Stimulated activated CD4-positive, alpha-beta T cell treated with anti-CD3 and anti-CD28 coated beads, Interleukin-12 subunit alpha, Interleukin-12 subunit beta, amount 100 ng/mL, for 4 hours (primary cell): ENCODE data around the gene PSMA7.
"Not testable (repeated sequence)": the region's sequence is repeated elsewhere in the genome, so short reads cannot be mapped to it uniquely, and the experiment has no call there.

Source experiments
- DNase-seq: peaks from one replicate; pipeline ENCODE4 v3.0.0-alpha.2; 2020

The PSMA7 gene

GRCh38 chr20:62151835-62152364, 8.7 kb upstream of the PSMA7 start:
- no peak for DNase-seq

- no peak for DNase-seq
Observed at GRCh38 chr20:62151225-62151624, 8.0 kb upstream of the PSMA7 start.

GRCh38 chr20:62150310-62150575, 7.0 kb upstream of the PSMA7 start:
- DNase-seq = no peak

GRCh38 chr20:62149532-62150309, 6.5 kb upstream of the PSMA7 start:
- no peak for DNase-seq

GRCh38 chr20:62148908-62149314, 5.7 kb upstream of the PSMA7 start:
- no peak for DNase-seq

GRCh38 chr20:62148383-62148782, 5.2 kb upstream of the PSMA7 start:
- DNase-seq = not testable (repeated sequence)

DNA sequence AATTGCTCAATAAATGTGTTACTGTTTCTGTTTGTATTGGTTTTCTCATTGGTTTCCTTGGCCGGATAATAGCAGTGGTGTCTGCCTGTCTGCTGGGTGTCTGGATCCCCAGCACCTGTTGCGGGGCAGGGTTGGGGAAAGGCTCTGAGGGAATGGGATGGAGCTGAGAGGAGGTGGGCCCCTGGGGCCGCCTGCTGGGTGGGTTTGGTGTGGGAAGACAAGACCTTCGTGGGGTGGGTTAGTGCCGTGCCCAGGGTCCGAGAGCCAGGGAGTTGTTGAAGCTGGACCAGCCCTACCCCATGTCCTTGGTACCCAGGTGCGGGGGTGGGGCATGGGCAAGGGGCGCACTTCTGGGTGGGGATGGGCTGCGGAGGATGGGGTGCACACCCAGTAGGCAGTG, 4.3 kb upstream of the PSMA7 start:
- no peak for DNase-seq

DNA sequence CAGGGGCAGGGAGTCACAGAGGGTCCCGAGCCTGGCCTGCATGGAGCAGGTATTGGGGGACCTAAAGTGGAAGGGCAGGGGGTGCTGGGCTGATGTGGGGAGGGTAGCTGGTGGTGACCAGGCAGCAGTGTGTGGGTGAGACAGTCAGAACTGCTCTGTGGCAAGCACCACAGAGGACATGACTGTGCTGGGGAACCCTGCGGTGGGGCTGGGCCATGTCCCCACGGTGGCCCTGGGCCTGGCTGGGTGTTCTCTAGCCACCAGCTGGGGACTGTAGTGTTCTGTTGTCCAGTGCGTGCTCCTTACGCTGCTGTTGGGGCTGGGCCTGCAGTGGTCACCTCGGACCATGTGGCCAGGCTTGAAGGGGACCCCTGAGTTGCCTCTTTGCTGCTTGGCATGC, 3.9 kb upstream of the PSMA7 start:
- no peak for DNase-seq

- no peak for DNase-seq
Observed at GRCh38 chr20:62146019-62146755, 3.0 kb upstream of the PSMA7 start.

- DNase-seq = no peak
Observed at GRCh38 chr20:62145688-62146018, 2.5 kb upstream of the PSMA7 start.

DNA sequence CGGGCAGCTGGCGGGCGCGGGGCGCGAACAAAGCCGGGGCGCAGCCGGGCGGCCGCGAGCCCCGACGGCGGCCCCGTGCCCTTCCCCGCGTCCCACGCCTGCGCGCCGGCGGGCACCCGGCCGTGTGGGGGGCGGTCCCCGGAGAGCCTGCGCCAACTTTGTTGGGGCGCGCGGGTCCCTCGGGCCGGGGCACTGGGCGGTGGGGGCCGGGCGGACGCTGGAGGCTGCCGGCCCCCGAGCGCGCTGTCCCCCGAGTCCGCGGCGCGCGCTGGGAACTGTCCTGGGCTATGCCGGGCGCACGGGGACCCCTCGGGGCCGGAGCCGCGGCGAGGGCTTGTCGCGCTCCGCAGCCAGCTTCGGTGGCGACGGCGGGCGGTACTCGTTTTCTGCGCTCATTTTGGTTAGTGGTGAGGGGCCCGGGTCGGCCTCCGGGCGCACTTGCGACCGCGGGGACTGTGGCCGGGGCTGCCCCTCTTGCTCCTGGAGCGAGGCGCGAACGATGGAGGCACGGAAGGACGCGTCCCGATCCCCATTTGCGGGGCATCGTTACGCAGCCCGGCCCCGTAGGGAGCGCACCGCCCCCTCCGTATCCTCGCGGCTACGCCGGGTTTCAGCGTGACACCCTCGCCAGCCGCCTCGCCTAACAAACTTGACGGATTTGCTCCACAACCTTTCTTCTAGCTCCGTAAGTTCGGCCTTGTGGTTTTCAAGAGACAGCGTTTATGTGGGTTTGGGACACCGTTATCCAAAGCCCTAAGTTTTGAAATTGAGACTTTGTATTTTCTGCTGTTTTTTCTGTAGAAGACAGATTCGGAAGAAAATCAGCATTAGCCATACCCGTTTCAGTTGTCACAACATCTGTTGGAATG, 997 bp upstream of the PSMA7 start:
- peak; percentile 65 for DNase-seq

DNA sequence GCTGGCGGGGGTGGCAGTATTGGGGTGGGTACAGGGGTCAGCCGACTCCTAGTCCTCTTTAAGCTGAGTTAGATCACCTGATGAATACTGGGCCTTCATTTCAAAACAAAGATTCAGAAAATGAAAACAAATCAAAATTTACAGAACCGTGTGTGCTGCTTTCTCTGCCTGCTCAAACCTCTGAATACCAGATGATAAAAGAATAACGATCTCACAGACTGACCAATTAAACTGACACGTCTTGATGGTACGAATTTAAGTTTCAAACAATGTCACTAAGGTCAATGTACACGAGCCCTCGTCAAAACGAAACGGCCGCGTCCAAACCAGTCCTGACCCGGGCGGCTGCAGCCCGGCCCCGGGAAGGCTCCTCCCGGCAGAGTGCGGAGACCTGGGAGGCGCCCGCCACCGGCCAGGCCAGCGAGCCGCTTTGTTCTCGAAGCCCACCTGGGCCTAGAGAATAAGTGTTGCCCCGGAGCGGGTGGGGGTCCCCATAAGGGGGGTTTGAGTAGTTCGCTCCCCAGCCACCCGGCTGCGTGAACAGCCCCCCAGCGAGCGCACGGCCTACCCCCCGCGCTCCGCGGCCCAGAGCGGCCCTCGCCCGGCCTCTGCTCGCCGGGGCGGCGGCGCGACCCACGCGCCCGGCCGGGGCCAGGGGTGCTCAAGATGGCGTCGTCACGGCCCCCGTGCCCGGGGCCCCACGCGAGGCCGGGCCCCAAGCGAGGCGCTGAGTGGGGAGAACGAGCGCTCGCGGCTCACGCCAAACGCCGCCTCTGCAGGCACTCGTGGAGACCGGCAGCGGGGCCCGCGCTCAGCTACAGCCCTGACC, 728 bp downstream of the PSMA7 start:
- DNase-seq = peak; percentile 23

GRCh38 chr20:62141397-62142251, 1.6 kb downstream of the PSMA7 start:
- DNase-seq = no peak

DNA sequence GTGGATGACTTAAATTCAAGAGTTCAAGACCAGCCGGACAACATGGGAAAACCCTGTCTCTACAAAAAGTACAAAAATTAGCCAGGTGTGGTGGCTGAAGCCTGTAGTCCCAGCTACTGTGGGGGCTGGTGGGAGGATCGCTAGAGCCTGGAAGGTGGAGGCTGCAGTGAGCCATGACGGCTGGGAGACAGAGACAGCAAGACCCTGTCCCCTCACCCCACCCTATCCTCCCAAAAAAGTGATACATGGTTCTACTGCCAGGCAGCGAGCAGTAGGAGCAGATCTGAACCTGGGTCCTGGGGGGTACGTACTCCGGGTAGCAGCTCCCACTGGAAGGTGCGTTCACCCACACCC, 2.2 kb downstream of the PSMA7 start:
- no peak for DNase-seq

GRCh38 chr20:62139636-62140035, 3.6 kb downstream of the PSMA7 start:
- no peak for DNase-seq

DNA sequence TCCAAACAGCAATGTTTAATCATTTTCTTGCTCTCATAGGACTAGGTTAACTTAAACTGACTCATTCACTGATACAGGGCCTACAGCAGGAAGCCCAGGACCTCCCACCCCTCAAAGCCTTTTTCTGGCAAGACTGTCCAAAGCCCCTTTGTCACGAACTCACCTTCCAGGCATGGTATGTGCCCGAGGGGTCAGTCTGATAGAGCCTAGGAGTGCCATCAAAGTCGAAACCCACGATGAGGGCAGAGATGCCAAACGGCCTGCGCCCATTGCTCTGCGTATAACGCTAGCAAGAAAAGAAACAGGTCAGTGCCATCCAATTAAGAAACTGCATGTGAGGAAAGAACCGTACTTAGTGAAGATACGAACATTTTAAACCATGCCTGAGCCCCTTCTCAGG, 4.3 kb downstream of the PSMA7 start:
- no peak for DNase-seq

- DNase-seq = no peak
Observed at GRCh38 chr20:62138204-62138543, 5.0 kb downstream of the PSMA7 start.

DNA sequence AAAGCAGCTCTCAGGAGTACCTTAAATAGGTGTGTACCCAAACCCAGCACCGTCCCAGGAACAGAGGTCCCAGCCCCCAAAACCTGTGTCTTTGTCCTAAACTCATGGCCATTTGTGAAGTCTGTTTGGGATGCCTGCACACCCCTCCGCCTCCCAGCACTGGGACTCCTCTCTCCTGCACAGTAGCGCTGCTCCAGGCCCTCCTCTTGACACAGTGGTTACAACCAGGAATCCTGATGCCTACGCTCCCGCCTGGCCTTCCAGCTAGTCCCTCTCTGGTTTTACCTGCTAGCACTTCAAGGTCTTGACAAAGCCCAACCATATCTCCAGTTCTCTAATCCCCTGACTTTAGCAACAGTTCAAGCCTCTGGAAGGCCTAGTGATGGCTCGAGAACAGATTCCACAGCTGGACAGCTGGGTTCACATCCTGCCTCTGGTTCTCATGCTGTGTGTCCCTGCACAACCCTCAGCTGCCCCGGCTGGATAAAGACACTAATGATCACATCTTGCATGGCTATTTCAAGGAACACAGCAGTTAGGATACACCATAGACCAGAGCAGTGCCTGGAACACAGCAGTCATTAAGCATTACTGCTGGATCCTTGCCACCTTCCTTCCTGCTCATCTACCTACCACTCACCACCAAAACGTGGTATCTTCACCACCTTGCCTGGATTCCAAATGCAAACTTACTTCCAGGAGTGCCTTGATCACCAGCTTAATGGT, 5.6 kb downstream of the PSMA7 start:
- no peak for DNase-seq

- DNase-seq = no peak
Observed at GRCh38 chr20:62137092-62137384, 6.2 kb downstream of the PSMA7 start.

- peak; percentile 62 for DNase-seq
Observed at GRCh38 chr20:62136283-62137091, 6.7 kb downstream of the PSMA7 start.
